ENCODE results near the gene WDR17.

Gene WDR17

GRCh38 chr4:176188654-176189053 lies 123.0 kb downstream of the WDR17 start:
- intact Hi-C loops (cut with DNase I; ENCODE audit: low total_unique reads), result no loop called here
- no peak for DNase-seq
- Histone ChIP-seq H3K27ac (no peak overlapping the region), H3K27me3 (no peaks in the 10 kb centered on the region), H3K9me3 (no peaks in the 10 kb centered on the region), H3K4me3 (no peak overlapping the region), H3K36me3 (no peaks in the 10 kb centered on the region), H3K4me1 (peaks cover 0 to 37% (median 5%) of the 10 kb centered on the region in 4 donors)
- no peak for TF ChIP-seq CTCF (IDR thresholded peaks at IDR 0.05)

DNA sequence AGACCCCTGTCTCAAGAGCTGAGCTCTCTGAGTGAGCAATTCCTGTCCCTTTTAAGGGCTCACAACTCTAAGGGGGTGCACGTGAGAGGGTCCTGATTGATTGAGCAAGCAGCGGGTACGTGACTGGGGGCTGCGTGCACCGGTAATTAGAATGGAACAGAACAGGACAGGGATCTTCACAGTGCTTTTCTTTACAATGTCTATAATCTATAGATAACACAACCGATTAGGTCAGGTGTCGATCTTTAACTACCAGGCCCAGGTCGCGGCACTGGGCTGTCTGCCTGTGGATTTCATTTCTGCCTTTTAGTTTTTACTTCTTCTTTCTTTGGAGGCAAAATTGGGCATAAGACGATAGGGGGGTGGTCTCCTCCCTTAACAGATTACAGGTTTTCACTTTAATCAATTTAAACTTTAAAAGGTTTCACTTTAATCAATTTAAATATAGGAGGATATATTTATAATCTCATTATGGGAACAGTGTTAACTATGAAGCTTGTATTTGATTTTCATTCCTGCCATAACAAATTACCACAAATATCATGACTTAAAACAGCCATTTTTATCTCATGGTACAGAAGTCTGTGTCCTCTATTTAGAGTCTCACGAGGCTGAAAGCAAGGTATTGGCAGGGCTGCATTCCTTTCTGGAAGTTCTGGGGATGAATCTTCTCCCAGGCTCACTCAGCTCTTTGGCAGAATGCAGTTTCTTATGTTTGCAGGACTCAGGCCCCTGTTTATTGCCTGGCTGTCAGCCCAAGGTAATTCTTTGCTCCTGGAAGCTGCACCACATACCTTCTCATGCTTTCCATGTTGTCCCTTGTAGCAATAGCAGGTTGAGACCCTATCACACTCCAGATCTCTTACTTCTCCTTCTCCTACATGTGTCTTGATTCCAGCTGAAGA lies 124.5 kb downstream of the WDR17 start:
- intact Hi-C loops (cut with DNase I; ENCODE audit: low total_unique reads), result no loop called here
- Histone ChIP-seq H3K4me3 (no peak overlapping the region), H3K27ac (no peak overlapping the region), H3K27me3 (no peaks in the 10 kb centered on the region), H3K36me3 (no peaks in the 10 kb centered on the region), H3K9me3 (no peaks in the 10 kb centered on the region), H3K4me1 (peaks cover 0 to 35% (median 3%) of the 10 kb centered on the region in 4 donors)
- no peak for TF ChIP-seq CTCF (IDR thresholded peaks at IDR 0.05)
- no peak for DNase-seq

DNA sequence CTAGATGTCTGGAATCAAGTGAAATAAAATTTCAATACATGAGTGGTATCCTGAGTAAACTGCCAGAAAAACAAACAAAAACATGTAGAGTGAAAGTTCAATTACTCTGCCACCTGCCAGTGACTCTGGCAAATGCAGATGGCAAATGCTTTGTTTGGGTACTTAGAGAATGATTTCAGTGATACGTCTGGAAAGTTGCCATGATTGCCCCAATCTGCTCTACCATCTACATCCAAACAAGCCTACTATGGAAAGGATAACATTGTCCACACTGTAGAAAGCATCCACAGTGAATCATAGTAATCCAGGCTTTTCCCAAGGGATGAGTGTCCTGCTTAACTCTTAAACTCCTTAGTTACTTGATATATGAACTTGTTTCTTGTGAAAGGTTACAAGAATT lies 126.3 kb downstream of the WDR17 start:
- Histone ChIP-seq H3K4me3 (no peak overlapping the region), H3K4me1 (peaks cover 0 to 22% (median 3%) of the 10 kb centered on the region in 4 donors), H3K27me3 (no peaks in the 10 kb centered on the region), H3K9me3 (no peaks in the 10 kb centered on the region), H3K27ac (no peak overlapping the region), H3K36me3 (no peaks in the 10 kb centered on the region)
- intact Hi-C loops (cut with DNase I; ENCODE audit: low total_unique reads), result no loop called here
- no peak for DNase-seq
- no peak for TF ChIP-seq CTCF (IDR thresholded peaks at IDR 0.05)

DNA sequence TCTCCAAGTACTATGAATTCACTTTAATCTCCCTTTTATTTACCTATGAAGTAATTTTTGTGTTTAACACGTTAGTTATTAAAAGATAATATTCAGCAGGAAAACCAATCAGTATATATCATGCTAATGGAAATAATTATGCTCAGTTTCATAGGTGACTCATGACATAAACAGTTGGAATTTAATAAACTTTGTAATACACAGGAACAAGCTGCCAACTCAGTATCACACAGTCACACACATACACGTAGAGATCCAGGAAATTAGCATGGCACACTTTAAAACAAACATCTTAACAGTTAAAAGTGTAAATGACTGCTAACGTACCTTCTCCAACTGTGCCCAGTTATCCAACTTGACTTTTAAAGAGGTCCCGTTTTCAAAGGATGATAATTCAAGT lies 127.5 kb downstream of the WDR17 start:
- H3K27me3 ChIP-seq, result no peaks in the 10 kb centered on the region
- no peaks in the 10 kb centered on the region for H3K9me3 ChIP-seq
- H3K27ac ChIP-seq, result no peak overlapping the region
- TF ChIP-seq CTCF (IDR thresholded peaks at IDR 0.05), result no peak
- no peaks in the 10 kb centered on the region for H3K36me3 ChIP-seq
- no peak for DNase-seq
- no peak overlapping the region for H3K4me3 ChIP-seq
- intact Hi-C loops (cut with DNase I; ENCODE audit: low total_unique reads), result no loop called here
- peaks cover 0 to 11% (median 0%) of the 10 kb centered on the region in 4 donors for H3K4me1 ChIP-seq

DNA sequence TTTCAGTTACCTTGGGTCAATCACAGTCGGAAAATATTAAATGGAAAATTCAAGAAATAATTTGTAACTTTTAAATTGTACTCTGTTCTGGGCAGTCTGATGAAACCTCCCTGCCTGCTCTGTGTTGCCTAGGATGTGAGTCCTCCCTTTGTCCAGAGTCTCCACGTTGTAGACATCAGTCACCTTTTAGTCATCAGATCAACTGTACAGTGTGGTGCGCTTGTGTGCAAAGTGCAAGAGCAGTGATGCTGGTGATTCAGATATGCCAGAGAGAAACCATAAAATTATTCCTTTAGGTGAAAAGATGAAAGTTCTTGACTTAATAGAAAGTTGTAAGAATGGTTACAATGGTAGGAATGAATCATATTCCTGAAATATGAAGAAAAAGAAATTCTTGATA lies 128.3 kb downstream of the WDR17 start:
- Histone ChIP-seq H3K4me3 (no peak overlapping the region), H3K36me3 (no peaks in the 10 kb centered on the region), H3K27me3 (no peaks in the 10 kb centered on the region), H3K27ac (no peak overlapping the region), H3K9me3 (no peaks in the 10 kb centered on the region), H3K4me1 (peaks cover 0 to 10% (median 0%) of the 10 kb centered on the region in 4 donors)
- TF ChIP-seq CTCF (IDR thresholded peaks at IDR 0.05), result no peak
- no peak for DNase-seq
- intact Hi-C loops (cut with DNase I; ENCODE audit: low total_unique reads), result no loop called here

All from tibial artery (tissue), 4 donors.